ENCODE results near the gene IKBIP.

The IKBIP gene

DNA sequence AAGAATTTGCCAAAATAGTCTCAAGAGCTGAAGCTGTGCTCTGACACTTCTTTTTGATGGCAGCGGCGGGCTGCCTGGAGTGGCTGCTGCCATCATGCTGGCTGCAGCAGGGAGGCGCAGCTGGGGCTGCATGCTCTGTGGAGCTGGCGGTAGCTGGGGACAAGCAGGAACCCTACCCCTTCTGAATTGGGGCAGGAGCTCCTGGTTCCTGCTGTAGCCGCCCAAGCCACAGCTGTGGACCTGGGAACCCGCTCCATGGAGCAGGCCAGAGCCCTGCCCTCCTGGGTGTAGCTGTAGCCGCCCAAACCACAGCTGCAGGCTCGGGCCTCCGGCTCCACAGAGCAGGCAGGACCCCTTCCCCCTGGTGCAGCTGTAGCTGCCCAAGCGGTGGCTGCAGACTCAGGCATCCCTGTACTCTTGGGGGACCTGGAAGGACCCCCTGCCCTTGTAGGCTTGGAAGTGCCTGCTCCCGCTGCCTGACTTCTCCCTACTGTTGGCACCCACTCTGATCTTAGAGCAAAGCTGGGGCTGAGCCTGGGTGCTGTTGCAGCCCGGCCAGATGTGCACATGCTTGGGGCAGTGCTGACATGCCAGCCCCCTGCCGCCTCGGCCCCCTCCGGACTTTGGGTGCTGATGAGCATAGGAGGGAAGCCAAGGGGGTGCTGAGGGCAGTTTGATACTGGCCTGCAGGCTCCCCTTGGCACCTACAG, 33.8 kb upstream of the IKBIP start:
- no peak for DNase-seq (ENCODE audit: extremely low read depth, low read depth)
- TF ChIP-seq CTCF (IDR thresholded peaks at IDR 0.05; ENCODE audit: low read depth, low read length), result no peak

DNA sequence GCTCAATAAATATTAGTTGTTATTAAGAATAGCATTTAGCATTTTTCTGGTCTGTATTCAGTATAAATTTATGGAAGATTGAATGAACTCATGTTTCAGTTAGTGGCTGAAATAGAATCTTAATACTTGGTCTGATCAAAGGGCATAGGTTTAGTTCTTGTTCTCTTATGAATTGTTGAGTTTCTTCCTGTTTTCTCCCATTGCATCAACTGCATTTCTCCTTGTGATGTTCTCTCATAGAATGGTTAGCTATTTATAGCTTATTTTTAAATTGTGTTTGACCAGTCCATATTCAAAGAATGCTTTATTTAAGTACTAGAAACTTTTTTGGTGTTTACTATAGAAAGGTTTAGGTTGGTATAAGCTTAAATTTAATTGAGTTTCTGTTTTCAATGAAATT, 30.3 kb upstream of the IKBIP start:
- TF ChIP-seq CTCF (IDR thresholded peaks at IDR 0.05; ENCODE audit: low read depth, low read length), result no peak
- no peak for DNase-seq (ENCODE audit: extremely low read depth, low read depth)

DNA sequence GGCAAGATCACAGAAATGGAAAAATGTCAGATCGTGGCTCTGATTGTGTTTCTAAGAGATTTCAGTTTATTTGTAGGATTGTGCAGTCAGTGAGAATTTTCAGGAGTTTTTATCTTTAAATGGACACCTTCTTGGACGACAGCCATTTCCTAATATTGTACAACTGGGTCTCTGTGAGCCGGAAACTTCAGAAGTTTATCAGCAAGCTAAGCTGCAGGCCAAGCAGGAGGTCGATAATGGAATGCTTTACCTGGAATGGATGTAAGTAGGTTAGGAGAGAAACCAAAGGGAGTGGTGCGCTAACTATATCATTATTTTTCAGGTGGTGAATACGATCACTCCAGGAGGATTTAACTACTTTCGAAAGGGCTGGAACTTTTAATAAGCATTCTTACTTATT, 26.9 kb upstream of the IKBIP start:
- no peak for DNase-seq (ENCODE audit: extremely low read depth, low read depth)
- no peak for TF ChIP-seq CTCF (IDR thresholded peaks at IDR 0.05; ENCODE audit: low read depth, low read length)

GRCh38 chr12:98669751-98670150, 25.2 kb upstream of the IKBIP start:
- TF ChIP-seq CTCF (IDR thresholded peaks at IDR 0.05; ENCODE audit: low read depth, low read length), result no peak
- DNase-seq (ENCODE audit: extremely low read depth, low read depth), result no peak

DNA sequence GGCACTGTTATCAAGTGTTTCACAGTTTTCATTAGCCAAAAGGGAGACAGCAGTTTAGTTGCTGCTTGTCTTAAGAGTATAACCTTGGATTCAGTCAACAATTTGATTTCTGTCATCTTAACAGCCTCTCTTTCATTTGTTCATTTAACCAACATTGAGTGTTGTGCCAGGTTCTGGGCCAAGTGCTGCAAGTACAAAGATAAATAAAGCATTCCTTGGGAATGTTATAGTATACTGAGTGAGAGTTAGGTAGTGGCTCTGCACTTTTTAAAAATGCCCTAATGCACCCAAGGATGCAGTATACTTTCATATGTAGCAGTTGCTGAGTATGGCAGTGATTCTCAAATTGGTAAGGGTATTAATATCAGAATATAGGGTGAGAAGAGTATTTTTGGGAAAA, 15.9 kb upstream of the IKBIP start:
- TF ChIP-seq CTCF (IDR thresholded peaks at IDR 0.05; ENCODE audit: low read depth, low read length), result no peak

DNA sequence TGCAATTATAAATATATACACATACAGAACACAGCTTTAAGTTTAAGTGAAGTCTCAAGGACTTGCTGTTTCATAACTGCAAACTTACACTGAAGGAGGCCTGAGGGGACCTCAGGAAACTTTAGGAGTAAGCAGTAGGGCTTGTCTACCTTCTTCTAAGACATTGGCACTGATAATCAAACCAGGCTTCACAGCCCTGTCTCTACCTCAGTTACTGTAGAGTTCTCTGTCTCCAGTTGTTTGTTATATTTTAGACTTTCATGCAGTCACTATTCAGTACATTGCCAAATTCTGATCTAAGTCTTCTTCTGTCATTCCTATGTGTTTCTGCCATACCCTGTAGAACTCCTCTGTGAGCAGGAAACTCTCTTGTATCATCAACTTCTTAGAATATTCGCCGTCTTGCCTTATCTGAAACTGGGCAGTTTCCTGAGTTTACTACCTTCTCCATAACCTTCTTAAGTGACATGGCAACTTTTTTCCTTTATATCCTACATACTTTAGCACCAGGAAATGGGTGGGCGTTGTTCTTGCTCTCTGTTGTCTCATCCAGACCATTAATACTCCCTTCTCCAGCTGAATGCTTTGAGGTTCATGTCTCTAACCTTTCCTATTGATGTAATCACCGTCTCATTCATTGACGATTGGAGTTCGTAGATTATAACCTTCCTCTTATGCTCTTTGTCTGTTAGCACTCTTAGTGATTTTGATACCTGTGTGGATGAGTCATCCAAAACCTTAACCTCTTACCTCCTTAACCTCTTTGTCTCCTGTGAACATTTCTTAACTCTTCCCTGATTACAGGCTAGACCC, 11.9 kb upstream of the IKBIP start:
- TF ChIP-seq CTCF (IDR thresholded peaks at IDR 0.05; ENCODE audit: low read depth, low read length), result no peak
- DNase-seq (ENCODE audit: extremely low read depth, low read depth), result no peak

More for the DNA sequence above, 15.9 kb upstream of the IKBIP start:
- DNase-seq (ENCODE audit: extremely low read depth, low read depth), result no peak

DNA sequence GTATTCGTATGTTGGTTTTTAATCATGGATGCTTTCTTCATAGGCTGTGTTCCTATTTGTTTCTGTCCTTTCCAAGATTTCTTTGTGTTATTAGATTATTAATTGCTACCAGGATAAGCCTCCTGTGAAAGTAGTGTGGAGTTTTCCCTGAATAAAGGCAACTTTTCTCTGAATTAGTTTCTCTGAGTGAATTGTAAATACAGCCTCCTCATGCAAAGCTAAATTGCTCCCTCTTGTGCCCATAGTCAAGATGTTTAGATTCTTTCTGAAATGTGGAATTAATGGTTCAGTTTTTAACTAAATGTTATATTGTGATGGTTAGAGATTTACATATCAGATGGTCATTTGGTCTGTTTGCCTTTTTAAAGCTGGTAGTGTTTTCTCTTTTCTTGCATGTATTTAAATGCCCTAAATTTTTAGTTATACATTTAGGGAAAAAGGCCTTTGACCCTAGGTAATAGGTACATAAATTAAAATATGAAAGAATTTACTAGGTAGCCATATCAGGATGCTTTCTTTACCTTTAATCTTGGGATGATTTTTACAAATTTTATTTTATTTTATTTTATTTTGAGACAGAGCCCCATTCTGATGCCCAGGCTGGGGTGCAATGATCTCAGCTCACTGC, 9.4 kb upstream of the IKBIP start:
- DNase-seq (ENCODE audit: extremely low read depth, low read depth), result peak; percentile 38
- peak; percentile 66 for TF ChIP-seq CTCF (IDR thresholded peaks at IDR 0.05; ENCODE audit: low read depth, low read length)
